IgD-negative memory B cell (primary cell): ENCODE measurements around the gene SMIM36. TPM values are rescaled to one million over a fixed set of nuclear protein-coding genes. Genes with fewer than 3 reads are reported as not detected.
A peak's percentile ranks its signal among the peaks of the same experiment; 100 is the strongest.

Source experiments
- H3K27ac Mint-ChIP-seq, 3 donors: one replicate each; pipeline ENCODE4 v1.8.0; 2020 to 2022; ENCODE audit warnings: mild to moderate bottlenecking in 3 of 3, mixed read lengths in 3 of 3, moderate library complexity in 1 of 3
- H3K27me3 Mint-ChIP-seq: one replicate; pipeline ENCODE4 v1.8.0; 2021; ENCODE audit warnings: mixed read lengths
- H3K36me3 Mint-ChIP-seq: one replicate; pipeline ENCODE4 v1.8.0; 2020; ENCODE audit warnings: mild to moderate bottlenecking, mixed read lengths
- H3K4me1 Mint-ChIP-seq, 3 donors: one replicate each; pipeline ENCODE4 v1.8.0; 2020 to 2022; ENCODE audit warnings: mixed read lengths in 3 of 3, mild to moderate bottlenecking in 1 of 3
- H3K4me3 Mint-ChIP-seq, 4 donors: one replicate each; pipeline ENCODE4 v1.8.0; 2020 to 2022; ENCODE audit warnings: mild to moderate bottlenecking in 4 of 4, mixed read lengths in 4 of 4, moderate library complexity in 3 of 4
- H3K9me3 Mint-ChIP-seq, 3 donors: one replicate each; pipeline ENCODE4 v1.8.0; 2020 to 2021; ENCODE audit warnings: mixed read lengths in 3 of 3, mild to moderate bottlenecking in 1 of 3
- polyA plus RNA-seq: library from polyadenylated mRNA; unstranded; fragments of 300-500 nt; fragmentation: Illumina TruSeq; gene quantifications from one replicate; pipeline ENCODE4 v1.2.3, GENCODE V29; 2021

SMIM36 gene
- polyA plus RNA-seq, result not detected

DNA sequence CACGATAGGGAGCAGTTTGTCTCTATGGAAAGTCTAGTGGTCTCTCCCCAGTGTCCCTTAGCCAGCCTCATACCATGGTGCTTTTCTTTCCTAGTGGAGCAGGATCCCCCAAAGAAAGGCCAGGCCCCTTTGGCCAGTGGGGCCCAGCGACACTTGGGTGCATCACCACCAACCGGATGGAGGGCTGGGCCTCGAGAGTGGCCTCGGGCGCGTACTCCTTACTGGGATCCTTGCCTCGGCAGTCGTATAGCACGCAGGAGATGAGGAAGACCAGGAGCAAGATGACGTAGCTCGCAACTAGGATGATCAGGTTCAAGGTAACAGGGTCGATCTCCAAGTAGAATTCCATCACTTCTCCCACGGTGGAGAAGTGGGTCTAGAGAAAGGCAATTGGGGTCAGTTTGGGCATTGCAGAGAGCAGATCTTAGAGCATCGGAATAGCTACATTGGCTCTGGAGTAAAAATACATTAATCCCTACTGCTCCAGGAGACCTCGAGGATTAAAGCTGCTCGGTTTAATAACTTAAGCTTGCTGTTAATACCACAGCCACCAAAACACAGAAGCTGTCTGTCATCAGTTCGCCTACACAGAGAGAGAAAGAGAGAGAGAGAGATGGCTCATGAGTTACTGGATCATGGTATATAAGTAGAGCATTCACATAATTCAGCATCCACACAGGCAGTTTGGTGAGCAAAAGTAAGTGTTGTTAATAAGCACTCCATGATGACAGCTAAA lies at the start of gene SMIM36:
Gene SMIM36, minus strand, starts transcription at position 467 of the 736 bp plus-strand sequence.
- H3K4me1 Mint-ChIP-seq, result no peaks in the 10 kb centered on the region
- H3K9me3 Mint-ChIP-seq, result peaks cover 0 to 2% (median 0%) of the 10 kb centered on the region in 3 donors
- peaks cover under 1% of the 10 kb centered on the region for H3K27me3 Mint-ChIP-seq
- peak within 1 kb of the TSS in 1 of 3 donors; percentile 18 for H3K27ac Mint-ChIP-seq
- H3K36me3 Mint-ChIP-seq, result no peaks in the 10 kb centered on the region
- no peak within 1 kb of the TSS for H3K4me3 Mint-ChIP-seq

- Mint-ChIP-seq H3K9me3 (no peaks in the 10 kb centered on the region), H3K27me3 (peaks cover 2% of the 10 kb centered on the region), H3K4me1 (no peaks in the 10 kb centered on the region), H3K36me3 (no peaks in the 10 kb centered on the region), H3K27ac (no peak overlapping the region), H3K4me3 (no peak overlapping the region)
Measured at GRCh38 chr17:55555772-55556171, 44.5 kb upstream of the SMIM36 start.

GRCh38 chr17:55549140-55549539 lies 37.9 kb upstream of the SMIM36 start:
- peaks cover 13% of the 10 kb centered on the region for H3K27me3 Mint-ChIP-seq
- peaks cover 0 to 1% (median 1%) of the 10 kb centered on the region in 3 donors for H3K9me3 Mint-ChIP-seq
- H3K27ac Mint-ChIP-seq, result no peak overlapping the region
- H3K36me3 Mint-ChIP-seq, result peaks cover 1% of the 10 kb centered on the region
- peaks cover 0 to 4% (median 0%) of the 10 kb centered on the region in 3 donors for H3K4me1 Mint-ChIP-seq
- H3K4me3 Mint-ChIP-seq, result no peak overlapping the region

GRCh38 chr17:55546991-55547664 lies 35.9 kb upstream of the SMIM36 start:
- H3K4me3 Mint-ChIP-seq, result no peak overlapping the region
- H3K4me1 Mint-ChIP-seq, result peaks cover 0 to 4% (median 0%) of the 10 kb centered on the region in 3 donors
- H3K27me3 Mint-ChIP-seq, result peaks cover 18% of the 10 kb centered on the region
- H3K36me3 Mint-ChIP-seq, result peaks cover 1% of the 10 kb centered on the region
- H3K9me3 Mint-ChIP-seq, result peaks cover 0 to 1% (median 1%) of the 10 kb centered on the region in 3 donors
- peak overlapping the region in 1 of 3 donors; percentile 33 for H3K27ac Mint-ChIP-seq

DNA sequence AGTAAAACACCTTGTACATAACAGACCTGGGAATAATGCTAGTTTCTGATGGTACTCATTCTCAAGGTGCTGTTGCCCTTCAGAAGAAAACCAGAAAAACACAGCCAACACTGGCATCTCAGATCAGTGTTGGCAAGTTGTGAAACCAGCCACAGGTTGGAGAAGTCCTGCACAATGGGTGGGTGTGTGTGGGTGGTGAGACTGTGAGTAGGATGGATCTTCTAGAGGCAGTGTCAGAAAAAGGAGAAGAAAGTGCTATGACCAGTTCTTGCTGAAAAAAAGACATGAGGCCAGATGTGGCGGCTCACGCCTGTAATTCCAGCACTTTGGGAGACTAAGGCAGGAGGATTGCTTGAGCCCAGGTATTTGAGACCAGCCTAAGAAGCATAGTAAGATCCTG lies 35.2 kb upstream of the SMIM36 start:
- Mint-ChIP-seq H3K4me3 (no peak overlapping the region), H3K27ac (peak overlapping the region in 1 of 3 donors; percentile 2), H3K4me1 (peaks cover 0 to 4% (median 0%) of the 10 kb centered on the region in 3 donors), H3K27me3 (peaks cover 18% of the 10 kb centered on the region), H3K36me3 (peaks cover 1% of the 10 kb centered on the region), H3K9me3 (peaks cover 0 to 3% (median 1%) of the 10 kb centered on the region in 3 donors)

DNA sequence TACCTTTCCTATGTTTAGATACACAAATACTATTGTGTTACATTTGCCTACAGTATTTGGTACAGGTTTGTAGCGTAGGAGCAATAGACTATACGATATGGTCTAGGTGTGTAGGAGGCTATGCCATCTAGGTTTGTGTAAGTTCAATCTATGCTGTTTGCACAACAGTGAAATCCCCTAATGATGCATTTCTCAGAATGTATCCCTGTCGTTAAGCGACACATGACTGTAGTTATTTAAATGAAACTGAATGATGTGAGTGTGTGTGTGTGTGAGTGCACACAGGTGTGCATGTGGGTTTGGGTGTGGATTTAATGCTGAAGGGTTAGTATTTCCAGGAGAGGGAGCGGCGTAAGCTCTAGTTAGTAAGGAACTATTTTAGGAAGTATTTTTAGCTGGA lies 34.6 kb upstream of the SMIM36 start:
- Mint-ChIP-seq H3K27ac (peak overlapping the region in 1 of 3 donors; percentile 2), H3K4me3 (no peak overlapping the region), H3K36me3 (peaks cover 1% of the 10 kb centered on the region), H3K9me3 (peaks cover 0 to 3% (median 1%) of the 10 kb centered on the region in 3 donors), H3K4me1 (peaks cover 0 to 4% (median 0%) of the 10 kb centered on the region in 3 donors), H3K27me3 (peaks cover 18% of the 10 kb centered on the region)

GRCh38 chr17:55543709-55544108 lies 32.5 kb upstream of the SMIM36 start:
- H3K9me3 Mint-ChIP-seq, result peaks cover 0 to 3% (median 0%) of the 10 kb centered on the region in 3 donors
- H3K36me3 Mint-ChIP-seq, result no peaks in the 10 kb centered on the region
- no peaks in the 10 kb centered on the region for H3K4me1 Mint-ChIP-seq
- peaks cover 18% of the 10 kb centered on the region for H3K27me3 Mint-ChIP-seq
- H3K27ac Mint-ChIP-seq, result no peak overlapping the region
- no peak overlapping the region for H3K4me3 Mint-ChIP-seq

DNA sequence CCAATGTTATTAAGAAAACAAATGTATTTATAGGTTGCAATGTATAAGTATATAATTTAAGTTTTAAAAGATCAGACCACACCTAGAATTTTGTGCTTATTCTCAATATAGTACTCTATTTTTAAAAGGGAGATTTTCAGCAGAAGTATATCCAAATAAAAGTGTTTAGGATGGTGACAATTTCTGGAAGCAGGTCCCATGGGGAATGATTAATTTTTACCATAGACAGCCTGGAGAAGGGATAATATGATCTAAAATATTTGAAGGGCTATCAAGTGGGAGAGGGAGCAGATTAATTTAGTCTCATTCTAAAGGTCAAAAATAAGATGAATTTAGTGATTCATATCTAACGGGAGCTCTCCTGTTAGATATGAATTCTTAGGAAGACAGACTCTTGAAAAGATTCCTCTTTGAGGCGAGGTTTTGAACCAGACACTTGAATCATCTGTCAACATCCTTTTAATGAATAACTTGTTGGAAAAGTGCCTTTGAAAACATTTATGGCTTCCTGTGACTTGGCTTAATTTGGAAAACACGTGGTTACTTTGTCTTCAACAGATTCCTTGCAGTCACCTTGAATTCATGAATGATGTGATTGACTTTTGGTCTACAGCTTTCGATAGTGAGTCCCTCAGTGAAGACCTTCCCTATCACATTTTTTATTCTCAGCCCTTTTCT lies 29.3 kb upstream of the SMIM36 start:
- H3K36me3 Mint-ChIP-seq, result no peaks in the 10 kb centered on the region
- H3K27me3 Mint-ChIP-seq, result peaks cover 11% of the 10 kb centered on the region

DNA sequence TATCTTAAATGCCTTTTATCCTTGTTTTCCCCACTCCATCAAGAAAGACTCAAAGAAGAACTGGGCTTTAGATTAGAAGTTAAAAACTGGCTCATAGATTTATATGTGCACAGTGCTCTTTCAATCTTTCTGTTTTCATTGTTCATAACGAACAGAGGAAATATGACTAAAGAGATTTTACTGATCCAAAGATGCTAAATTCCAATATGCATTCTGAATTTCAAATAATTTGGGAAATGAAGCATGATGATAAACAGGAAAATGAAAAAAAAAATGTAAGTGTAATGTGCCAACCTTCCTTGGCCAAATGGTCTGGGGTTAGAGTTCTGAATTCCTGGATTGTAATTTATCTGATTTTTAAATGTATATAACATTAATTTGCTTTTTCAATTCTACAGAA lies 25.0 kb upstream of the SMIM36 start:
- Mint-ChIP-seq H3K9me3 (no peaks in the 10 kb centered on the region), H3K27ac (no peak overlapping the region), H3K4me1 (no peaks in the 10 kb centered on the region), H3K4me3 (no peak overlapping the region), H3K36me3 (no peaks in the 10 kb centered on the region), H3K27me3 (peaks cover 2% of the 10 kb centered on the region)

More for the DNA sequence above, 29.3 kb upstream of the SMIM36 start:
- Mint-ChIP-seq H3K4me1 (no peaks in the 10 kb centered on the region), H3K9me3 (peaks cover 0 to 2% (median 0%) of the 10 kb centered on the region in 3 donors), H3K4me3 (no peak overlapping the region), H3K27ac (no peak overlapping the region)

DNA sequence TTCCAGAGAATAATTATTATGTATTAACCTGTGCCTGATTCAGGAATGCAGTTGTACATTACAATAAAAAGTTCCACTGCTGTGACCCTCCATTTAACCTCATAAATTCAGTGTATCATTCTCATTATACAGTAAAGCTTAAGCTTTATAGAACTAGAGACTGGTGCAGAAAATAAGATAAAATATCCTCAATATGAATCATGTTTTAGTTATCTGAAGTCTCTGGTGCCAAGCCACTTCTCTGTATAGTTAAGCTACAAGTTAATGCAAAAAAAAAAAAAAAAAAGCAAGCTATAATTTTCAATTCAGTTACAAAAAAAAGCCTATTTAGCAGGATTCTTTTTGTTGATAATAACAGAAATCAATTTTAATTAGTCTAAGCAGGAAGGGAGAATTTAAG lies 22.4 kb upstream of the SMIM36 start:
- no peaks in the 10 kb centered on the region for H3K36me3 Mint-ChIP-seq
- peaks cover 5% of the 10 kb centered on the region for H3K27me3 Mint-ChIP-seq
- H3K9me3 Mint-ChIP-seq, result no peaks in the 10 kb centered on the region
- no peaks in the 10 kb centered on the region for H3K4me1 Mint-ChIP-seq
- no peak overlapping the region for H3K4me3 Mint-ChIP-seq
- H3K27ac Mint-ChIP-seq, result no peak overlapping the region

GRCh38 chr17:55532670-55533069 lies 21.4 kb upstream of the SMIM36 start:
- H3K9me3 Mint-ChIP-seq, result no peaks in the 10 kb centered on the region
- no peak overlapping the region for H3K27ac Mint-ChIP-seq
- H3K4me3 Mint-ChIP-seq, result no peak overlapping the region
- H3K36me3 Mint-ChIP-seq, result no peaks in the 10 kb centered on the region
- H3K4me1 Mint-ChIP-seq, result no peaks in the 10 kb centered on the region
- peaks cover 5% of the 10 kb centered on the region for H3K27me3 Mint-ChIP-seq

- no peaks in the 10 kb centered on the region for H3K4me1 Mint-ChIP-seq
- no peaks in the 10 kb centered on the region for H3K36me3 Mint-ChIP-seq
- no peak overlapping the region for H3K4me3 Mint-ChIP-seq
- no peaks in the 10 kb centered on the region for H3K9me3 Mint-ChIP-seq
- no peak overlapping the region for H3K27ac Mint-ChIP-seq
- H3K27me3 Mint-ChIP-seq, result peaks cover 5% of the 10 kb centered on the region
Measured at GRCh38 chr17:55531053-55531728, 19.9 kb upstream of the SMIM36 start.

DNA sequence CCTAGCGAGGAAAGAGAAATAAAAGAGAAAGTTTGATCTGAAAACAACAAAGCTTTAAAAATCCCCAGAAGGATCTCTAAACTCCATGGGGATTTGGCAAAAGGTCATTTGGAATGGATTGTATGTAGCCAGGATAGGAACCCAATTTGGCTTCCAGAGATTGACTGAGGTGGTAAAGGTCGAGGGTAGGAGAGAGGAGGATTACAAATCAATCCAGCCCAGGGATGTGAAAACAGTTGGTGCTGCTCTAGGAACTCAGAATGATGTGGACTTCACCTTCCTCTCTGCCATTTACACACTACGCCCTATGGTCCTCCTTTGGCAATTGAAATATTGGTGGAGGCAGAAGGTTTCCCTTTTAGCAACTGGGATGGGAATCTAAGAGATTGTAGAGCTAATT lies 18.8 kb upstream of the SMIM36 start:
- Mint-ChIP-seq H3K27ac (no peak overlapping the region), H3K9me3 (no peaks in the 10 kb centered on the region), H3K36me3 (no peaks in the 10 kb centered on the region), H3K4me3 (no peak overlapping the region), H3K27me3 (peaks cover 7% of the 10 kb centered on the region), H3K4me1 (no peaks in the 10 kb centered on the region)

DNA sequence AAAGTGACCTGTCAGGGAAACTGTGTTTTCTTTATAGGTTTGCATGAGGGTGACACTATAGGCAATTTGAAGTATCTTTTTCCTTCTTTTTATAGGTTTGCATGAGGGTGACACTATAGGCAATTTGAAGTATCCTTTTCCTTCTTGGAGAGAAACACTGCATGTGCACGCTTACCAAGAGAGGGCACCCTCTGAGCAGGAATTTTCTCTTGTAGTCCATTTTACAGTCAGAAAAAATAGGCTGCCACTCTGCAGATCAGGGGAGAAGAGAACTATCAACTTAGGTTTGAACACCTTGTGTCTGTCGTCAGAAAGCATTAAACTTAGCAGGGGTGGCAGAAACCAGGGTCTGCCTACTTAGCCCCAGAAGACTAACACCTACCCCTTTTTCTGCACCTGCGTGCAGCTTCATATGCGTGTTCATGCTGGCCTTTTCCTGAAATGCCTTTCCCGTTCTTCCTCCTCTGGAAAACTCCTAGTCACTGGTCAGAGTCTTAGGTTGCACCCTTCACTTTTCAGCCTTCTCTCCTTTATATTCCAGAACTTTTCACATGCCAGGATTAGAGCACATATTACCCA lies 16.4 kb upstream of the SMIM36 start:
- Mint-ChIP-seq H3K4me1 (no peaks in the 10 kb centered on the region), H3K4me3 (no peak overlapping the region), H3K36me3 (no peaks in the 10 kb centered on the region), H3K9me3 (no peaks in the 10 kb centered on the region), H3K27me3 (peaks cover 5% of the 10 kb centered on the region), H3K27ac (no peak overlapping the region)
